Endothelial cell of umbilical vein (primary cell): ENCODE measurements around the gene TEX54.

ENCODE experiments used
- EZH2 ChIP-seq: IDR thresholded peaks from 2 replicates; pipeline ENCODE4 v1.6.1; 2012; ENCODE audit warnings: borderline replicate concordance, low read depth, mild to moderate bottlenecking, moderate library complexity, low read length, inconsistent platforms; ENCODE audit not compliant: severe bottlenecking
- FOS ChIP-seq: IDR thresholded peaks from 2 replicates; pipeline ENCODE4 v1.6.1; 2011; ENCODE audit warnings: mild to moderate bottlenecking, low read length, moderate library complexity, borderline replicate concordance; ENCODE audit not compliant: insufficient read depth
- MYC ChIP-seq: IDR thresholded peaks from one replicate; pipeline ENCODE4 v1.6.1; 2011; ENCODE audit warnings: mild to moderate bottlenecking, low read depth, low read length
- POLR2A ChIP-seq: IDR thresholded peaks from 2 replicates; pipeline ENCODE4 v1.6.1; 2012; ENCODE audit warnings: low read depth, mild to moderate bottlenecking, control low read depth, low read length
- POLR2AphosphoS5 ChIP-seq: IDR thresholded peaks from 2 replicates; pipeline ENCODE4 v1.6.1; 2012; ENCODE audit warnings: low read depth, mild to moderate bottlenecking, control low read depth, low read length, moderate library complexity; ENCODE audit not compliant: insufficient read depth
- TF ChIP-seq, protein P1 (sequence below), 2 donors: IDR thresholded peaks; 1 replicate in 1 of 2; 2 replicates in 1 of 2; pipeline ENCODE4 v1.5.1; 2011; ENCODE audit warnings: low read length in 2 of 2, mild to moderate bottlenecking in 2 of 2, moderate library complexity in 2 of 2, control low read depth in 1 of 2, inconsistent platforms in 1 of 2, low read depth in 1 of 2; ENCODE audit not compliant: insufficient read depth in 1 of 2; ENCODE audit errors: extremely low read depth in 1 of 2

DNA sequence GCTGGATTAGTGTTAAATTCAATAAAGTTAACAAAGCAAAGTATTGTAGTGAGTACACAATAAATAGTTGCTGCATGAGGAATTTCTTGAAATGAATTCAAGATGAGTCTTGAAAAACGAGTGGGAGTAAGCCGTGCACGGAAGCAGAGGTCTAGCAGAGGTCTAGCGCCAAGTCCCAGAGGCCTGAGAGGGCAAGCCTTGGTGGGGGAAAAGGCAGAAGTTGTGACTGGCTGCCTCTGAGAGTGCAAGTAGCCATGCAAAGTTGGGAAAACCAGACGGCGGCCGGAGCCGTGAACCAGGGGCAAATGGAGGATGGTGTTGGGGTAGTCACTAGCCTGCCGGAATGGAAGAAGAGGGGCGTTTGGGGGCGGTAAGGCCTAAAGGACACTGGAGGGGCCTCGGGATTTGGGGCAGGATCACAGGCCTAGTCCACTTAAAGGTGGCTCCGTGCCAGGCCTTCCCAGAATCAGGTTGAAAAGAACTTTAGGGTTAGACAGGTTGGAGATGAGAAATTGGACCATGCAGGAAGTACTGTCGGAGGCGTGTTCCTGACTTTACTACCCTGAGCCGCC lies 47.7 kb upstream of the TEX54 start:
- TF ChIP-seq, protein P1, sequence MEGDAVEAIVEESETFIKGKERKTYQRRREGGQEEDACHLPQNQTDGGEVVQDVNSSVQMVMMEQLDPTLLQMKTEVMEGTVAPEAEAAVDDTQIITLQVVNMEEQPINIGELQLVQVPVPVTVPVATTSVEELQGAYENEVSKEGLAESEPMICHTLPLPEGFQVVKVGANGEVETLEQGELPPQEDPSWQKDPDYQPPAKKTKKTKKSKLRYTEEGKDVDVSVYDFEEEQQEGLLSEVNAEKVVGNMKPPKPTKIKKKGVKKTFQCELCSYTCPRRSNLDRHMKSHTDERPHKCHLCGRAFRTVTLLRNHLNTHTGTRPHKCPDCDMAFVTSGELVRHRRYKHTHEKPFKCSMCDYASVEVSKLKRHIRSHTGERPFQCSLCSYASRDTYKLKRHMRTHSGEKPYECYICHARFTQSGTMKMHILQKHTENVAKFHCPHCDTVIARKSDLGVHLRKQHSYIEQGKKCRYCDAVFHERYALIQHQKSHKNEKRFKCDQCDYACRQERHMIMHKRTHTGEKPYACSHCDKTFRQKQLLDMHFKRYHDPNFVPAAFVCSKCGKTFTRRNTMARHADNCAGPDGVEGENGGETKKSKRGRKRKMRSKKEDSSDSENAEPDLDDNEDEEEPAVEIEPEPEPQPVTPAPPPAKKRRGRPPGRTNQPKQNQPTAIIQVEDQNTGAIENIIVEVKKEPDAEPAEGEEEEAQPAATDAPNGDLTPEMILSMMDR (IDR thresholded peaks at IDR 0.05; ENCODE audit: extremely low read depth in 1 of 2, insufficient read depth in 1 of 2, low read depth in 1 of 2, low read length in 2 of 2) = no peak
- TF ChIP-seq POLR2A (no peak), EZH2 (no peak), POLR2AphosphoS5 (no peak), FOS (no peak), MYC (no peak)
